Chondrocyte (in vitro differentiated cells): Measurements from ENCODE around the gene C17orf114.

ENCODE experiments used
- DNase-seq: peaks from one replicate; pipeline ENCODE4 v3.0.0; 2021; ENCODE audit warnings: mixed read lengths, low spot score
- H3K27ac Mint-ChIP-seq: one replicate; pipeline ENCODE4 v1.8.0; 2021; ENCODE audit warnings: mild to moderate bottlenecking, moderate library complexity, mixed read lengths; ENCODE audit not compliant: unreplicated experiment
- H3K27me3 Mint-ChIP-seq: 2 replicates; pipeline ENCODE4 v1.8.0; 2021; ENCODE audit warnings: low read depth, mixed read lengths
- H3K36me3 Mint-ChIP-seq: 2 replicates; pipeline ENCODE4 v1.8.0; 2021; ENCODE audit warnings: low read depth, mixed read lengths
- H3K4me1 Mint-ChIP-seq: 2 replicates; pipeline ENCODE4 v1.8.0; 2021; ENCODE audit warnings: low read depth, mild to moderate bottlenecking, mixed read lengths
- H3K4me3 Mint-ChIP-seq: one replicate; pipeline ENCODE4 v1.8.0; 2021; ENCODE audit warnings: mild to moderate bottlenecking, moderate library complexity, mixed read lengths; ENCODE audit not compliant: unreplicated experiment
- H3K9me3 Mint-ChIP-seq: 2 replicates; pipeline ENCODE4 v1.8.0; 2021; ENCODE audit warnings: low read depth, mixed read lengths
- TF ChIP-seq, protein P1 (sequence below): fragments of 200-600 bp; sonication (generic); IDR thresholded peaks from 2 replicates; pipeline ENCODE4 v1.5.0; 2021; ENCODE audit warnings: antibody characterized with exemption, mild to moderate bottlenecking, moderate library complexity

Gene C17orf114

DNA sequence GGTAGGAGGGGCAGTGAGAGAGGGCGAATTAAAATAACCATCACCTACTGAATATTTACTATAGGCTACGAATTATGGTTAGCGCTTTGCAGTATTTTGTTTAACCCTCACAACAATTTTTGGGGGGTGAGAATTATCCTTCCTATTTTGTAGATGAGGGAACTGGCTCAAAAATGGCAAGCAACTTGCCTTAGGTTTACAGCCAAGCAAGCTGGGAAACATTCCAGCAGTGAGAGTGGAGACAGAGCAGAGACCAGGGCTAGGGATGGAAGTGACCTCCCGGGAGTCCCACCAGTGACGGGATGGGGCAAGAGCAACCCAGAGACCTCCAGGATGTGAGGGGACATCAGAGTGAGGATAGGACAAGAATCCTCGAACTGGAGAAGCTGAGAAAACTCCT is 15.6 kb downstream of the C17orf114 start:
- H3K27me3 Mint-ChIP-seq = peaks cover 6% of the 10 kb centered on the region
- H3K9me3 Mint-ChIP-seq = no peaks in the 10 kb centered on the region
- DNase-seq = no peak
- no peaks in the 10 kb centered on the region for H3K36me3 Mint-ChIP-seq
- H3K27ac Mint-ChIP-seq = no peak overlapping the region
- TF ChIP-seq, protein P1, sequence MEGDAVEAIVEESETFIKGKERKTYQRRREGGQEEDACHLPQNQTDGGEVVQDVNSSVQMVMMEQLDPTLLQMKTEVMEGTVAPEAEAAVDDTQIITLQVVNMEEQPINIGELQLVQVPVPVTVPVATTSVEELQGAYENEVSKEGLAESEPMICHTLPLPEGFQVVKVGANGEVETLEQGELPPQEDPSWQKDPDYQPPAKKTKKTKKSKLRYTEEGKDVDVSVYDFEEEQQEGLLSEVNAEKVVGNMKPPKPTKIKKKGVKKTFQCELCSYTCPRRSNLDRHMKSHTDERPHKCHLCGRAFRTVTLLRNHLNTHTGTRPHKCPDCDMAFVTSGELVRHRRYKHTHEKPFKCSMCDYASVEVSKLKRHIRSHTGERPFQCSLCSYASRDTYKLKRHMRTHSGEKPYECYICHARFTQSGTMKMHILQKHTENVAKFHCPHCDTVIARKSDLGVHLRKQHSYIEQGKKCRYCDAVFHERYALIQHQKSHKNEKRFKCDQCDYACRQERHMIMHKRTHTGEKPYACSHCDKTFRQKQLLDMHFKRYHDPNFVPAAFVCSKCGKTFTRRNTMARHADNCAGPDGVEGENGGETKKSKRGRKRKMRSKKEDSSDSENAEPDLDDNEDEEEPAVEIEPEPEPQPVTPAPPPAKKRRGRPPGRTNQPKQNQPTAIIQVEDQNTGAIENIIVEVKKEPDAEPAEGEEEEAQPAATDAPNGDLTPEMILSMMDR = no peak
- peaks cover 19% of the 10 kb centered on the region for H3K4me1 Mint-ChIP-seq
- H3K4me3 Mint-ChIP-seq = no peak overlapping the region

DNA sequence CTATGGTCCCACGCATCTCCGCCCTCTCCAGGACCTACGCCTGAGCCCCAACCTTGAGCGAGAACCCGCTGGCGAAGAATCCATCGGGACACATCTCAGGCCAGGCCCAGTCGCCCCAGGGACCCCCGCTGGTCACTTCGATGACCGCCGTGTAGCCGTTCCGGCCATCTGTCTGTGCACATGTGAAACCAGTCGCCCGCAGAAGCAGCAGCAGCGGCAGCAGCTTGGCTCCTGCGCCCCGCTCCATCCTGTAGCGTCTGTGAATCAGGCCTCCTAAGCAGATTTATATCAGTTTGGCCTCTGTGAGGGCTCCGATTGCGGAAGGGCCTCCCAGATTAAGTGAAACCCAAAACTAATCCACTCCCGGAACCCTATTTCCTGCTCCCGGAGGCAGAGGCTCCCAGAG is 16.0 kb downstream of the C17orf114 start, which contains the start of gene VMO1:
Gene VMO1 (minus strand): TSS at position 259 of the 406 bp plus-strand sequence. CDS start 12 bp downstream, at position 247.
- DNase-seq = no peak
- H3K9me3 Mint-ChIP-seq = no peaks in the 10 kb centered on the region
- H3K36me3 Mint-ChIP-seq = no peaks in the 10 kb centered on the region
- H3K27ac Mint-ChIP-seq = no peak within 1 kb of the TSS
- H3K4me3 Mint-ChIP-seq = no peak within 1 kb of the TSS
- H3K4me1 Mint-ChIP-seq = peaks cover 19% of the 10 kb centered on the region
- TF ChIP-seq, protein P1 = no peak
- H3K27me3 Mint-ChIP-seq = peaks cover 6% of the 10 kb centered on the region

GRCh38 chr17:4785311-4786105 is 16.6 kb downstream of the C17orf114 start:
- Mint-ChIP-seq H3K36me3 (no peaks in the 10 kb centered on the region), H3K4me3 (no peak overlapping the region), H3K27ac (no peak overlapping the region), H3K27me3 (peaks cover 8% of the 10 kb centered on the region), H3K4me1 (peaks cover 15% of the 10 kb centered on the region), H3K9me3 (no peaks in the 10 kb centered on the region)
- no peak for DNase-seq
- TF ChIP-seq, protein P1 = no peak

- Mint-ChIP-seq H3K27me3 (peaks cover 17% of the 10 kb centered on the region), H3K36me3 (no peaks in the 10 kb centered on the region), H3K4me3 (no peak overlapping the region), H3K9me3 (no peaks in the 10 kb centered on the region), H3K27ac (no peak overlapping the region), H3K4me1 (no peaks in the 10 kb centered on the region)
- no peak for DNase-seq
- TF ChIP-seq, protein P1 = no peak
These were observed 19.5 kb downstream of the C17orf114 start for GRCh38 chr17:4782652-4783051.

DNA sequence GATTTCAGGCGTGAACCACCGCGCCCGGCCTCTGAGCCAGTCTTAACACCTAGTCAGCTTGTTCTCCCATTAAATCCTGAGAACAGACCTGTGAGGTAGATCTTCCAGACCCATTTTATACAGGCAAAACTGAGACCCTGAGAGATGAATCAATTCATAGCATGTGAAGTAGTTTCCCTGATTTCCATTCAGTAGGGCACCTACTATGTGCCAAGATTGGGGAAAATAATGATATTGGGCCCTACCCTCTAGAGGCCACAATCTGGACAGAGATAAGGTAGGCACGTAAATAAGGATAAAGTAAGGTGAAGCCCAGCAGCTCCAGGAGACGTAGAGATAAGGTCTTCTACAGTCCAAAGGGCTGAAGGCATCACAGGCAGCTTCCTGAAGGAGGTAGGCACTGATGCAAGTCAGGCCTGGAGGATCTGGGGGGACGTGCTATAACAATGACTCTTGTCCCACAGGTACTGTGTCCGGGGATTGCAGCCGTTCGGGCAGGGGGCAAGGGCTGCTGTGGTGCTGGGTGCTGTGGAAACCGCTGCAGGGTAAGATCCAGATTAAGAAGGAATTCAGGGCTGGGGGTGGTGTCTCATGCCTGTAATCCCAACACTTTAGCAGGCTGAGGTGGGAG is 21.7 kb downstream of the C17orf114 start:
- H3K27ac Mint-ChIP-seq = no peak overlapping the region
- peaks cover 17% of the 10 kb centered on the region for H3K27me3 Mint-ChIP-seq
- peak; percentile 68 for DNase-seq
- no peaks in the 10 kb centered on the region for H3K4me1 Mint-ChIP-seq
- TF ChIP-seq, protein P1 = no peak
- H3K4me3 Mint-ChIP-seq = no peak overlapping the region
- H3K9me3 Mint-ChIP-seq = no peaks in the 10 kb centered on the region
- H3K36me3 Mint-ChIP-seq = no peaks in the 10 kb centered on the region
